Activated CD4-positive, CD25-positive, alpha-beta regulatory T cell (primary cell): ENCODE measurements around the gene COA1.
"Not testable (repeated sequence)": the region's sequence is repeated elsewhere in the genome, so short reads cannot be mapped to it uniquely, and the experiment has no call there.

ENCODE experiments used
- DNase-seq, 4 experiments: peaks; one replicate each; lab custom pipeline; 2025; lab: John Stamatoyannopoulos, UW

The COA1 gene

DNA sequence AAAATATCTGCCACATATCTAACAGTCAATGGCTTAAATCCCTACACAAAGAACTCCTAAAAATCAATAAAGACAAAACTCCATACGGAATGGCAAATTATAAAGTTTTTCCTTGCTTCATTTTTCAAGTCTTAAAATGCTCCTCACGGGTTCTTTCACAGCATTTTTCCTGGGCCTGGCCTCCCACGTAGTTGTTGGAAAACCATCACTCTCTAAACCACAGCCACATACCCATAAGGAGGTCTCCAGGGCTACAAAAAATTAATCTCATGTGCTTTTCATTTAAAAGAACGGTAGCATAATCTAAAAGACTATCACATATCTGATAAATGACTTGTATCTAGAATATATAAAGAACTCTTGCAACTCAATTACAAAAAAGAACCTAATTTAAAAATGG is 2.9 kb downstream of the COA1 start:
- no peak for DNase-seq

DNA sequence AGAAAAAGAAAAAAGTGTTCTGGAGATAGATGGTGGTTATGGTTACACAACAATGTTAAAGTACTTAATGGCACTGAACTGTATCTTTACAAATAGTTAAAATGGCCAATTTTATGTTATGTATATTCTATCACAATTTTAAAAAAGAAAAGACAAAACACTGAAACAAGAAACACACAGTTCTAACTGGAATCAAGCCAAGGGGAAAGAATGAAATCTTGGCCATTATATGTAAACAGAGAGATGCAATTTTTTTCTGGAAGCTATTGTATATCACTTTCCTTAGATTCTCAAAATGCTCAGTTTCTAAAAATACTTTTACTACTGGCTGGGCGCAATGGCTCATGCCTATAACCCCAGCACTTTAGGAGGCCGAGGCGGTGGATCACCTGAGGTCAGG is 4.1 kb downstream of the COA1 start:
- no peak for DNase-seq

DNA sequence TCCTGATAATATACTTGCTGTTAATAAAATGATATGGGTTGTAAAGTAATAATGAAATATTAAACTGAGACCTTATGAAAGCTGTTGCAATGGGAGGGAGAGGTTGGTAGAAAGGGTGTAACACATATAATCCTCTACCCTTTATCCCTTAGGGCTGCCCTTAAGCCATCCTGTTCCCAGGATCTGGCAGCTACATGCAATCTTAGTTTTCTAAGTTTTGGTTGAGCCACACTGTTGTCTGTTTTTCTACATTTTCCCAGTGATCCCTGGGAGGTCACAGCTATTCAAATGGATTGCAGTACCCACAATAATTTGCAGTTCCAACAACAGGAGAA is 6.3 kb downstream of the COA1 start:
- DNase-seq: no peak

DNA sequence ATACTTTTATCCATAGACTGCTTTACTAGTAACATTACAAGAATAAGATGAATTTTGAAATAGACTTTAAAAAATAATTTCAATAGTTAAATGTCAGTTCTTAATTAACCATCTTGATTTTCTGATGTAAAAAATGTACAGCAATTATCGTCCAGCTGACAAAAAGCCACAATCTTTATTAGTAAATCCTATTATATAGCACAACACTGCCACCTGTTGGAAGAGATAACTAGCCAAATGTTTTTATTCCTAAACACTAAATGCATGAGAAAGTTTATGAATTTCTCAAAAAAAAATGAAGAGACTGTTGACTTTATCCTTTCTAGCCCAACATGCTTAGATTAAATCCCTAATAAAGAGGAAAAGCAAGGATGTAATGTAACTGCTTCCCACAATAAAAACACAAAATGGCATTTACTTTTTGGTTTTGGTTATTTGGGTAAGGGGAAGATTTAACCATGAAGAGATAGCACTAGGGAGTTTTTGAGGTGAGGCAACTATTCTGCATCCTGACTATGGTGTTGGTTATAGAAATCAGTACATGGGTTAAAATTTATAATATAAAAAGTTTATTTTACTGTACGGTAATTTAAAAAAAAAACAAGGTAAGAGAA is 8.0 kb downstream of the COA1 start:
- no peak for DNase-seq

DNA sequence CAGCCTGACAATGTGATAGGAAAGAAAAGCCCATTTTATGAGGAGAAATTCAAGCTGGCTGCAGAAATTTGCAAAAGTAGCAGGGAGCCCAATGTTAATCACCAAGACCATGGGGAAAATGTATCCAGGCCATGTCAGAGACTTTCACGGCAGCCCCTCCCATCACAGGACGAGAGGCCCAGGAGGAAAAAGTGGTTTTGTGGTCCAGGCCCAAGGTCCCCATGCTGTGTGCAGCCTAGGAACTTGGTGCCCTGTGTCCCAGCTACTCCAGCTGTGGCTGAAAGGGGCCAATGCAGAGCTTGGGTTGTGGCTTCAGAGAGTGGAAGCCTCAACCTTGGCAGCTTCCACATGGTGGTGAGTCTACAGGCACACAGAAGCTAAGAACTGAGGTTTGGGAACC is 12.7 kb downstream of the COA1 start:
- no peak for DNase-seq

DNA sequence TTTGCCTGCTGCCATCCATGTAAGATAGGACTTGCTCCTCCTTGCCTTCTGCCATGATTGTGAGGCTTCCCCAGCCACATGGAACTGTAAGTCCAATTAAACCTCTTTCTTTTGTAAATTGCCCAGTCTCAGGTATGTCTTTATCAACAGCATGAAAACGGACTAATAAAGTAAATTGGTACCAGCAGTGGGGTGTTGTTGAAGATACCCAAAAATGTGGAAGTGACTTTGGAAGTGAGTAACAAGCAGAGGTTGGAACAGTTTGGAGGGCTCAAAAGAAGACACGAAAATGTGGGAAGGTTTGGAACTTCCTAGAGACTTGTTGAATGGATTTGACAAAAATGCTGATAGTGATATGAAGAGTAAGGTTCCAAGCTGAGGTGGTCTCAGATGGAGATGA is 13.4 kb downstream of the COA1 start:
- not testable (repeated sequence) for DNase-seq

DNA sequence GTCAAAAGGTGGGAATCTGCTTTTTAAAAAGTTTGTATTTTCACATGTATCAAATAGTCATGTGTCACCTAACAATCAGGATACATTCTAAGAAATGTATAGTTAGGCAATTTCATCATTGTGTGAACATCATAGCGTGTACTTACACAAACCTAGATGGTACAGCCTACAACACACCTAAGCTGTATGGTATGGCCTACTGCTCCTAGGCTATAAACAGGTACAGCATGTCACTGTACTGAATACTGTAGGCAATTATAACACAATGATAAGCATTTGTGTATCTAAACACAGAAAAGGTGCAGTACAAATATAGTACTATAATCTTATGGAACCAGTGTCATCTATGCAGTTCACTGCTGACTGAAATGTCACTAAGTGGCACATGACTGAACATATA is 17.8 kb downstream of the COA1 start:
- DNase-seq: no peak

DNA sequence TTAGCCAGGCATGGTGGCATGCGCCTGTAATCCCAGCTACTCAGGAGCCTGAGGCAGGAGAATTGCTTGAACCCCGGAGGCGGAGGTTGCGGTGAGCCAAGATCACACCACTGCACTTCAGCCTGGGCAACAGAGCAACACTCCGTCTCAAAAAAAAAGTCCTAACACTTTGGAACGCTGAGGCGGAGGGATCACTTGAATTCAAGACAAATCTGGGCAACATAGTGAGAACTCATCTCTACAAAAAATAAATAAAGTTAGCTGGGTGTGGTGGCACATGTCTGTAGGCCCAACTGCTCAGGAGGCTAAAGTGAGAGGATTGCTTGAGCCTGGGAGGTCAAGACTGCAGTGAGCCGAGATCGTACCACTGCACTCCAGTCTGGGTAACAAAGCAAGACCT is 21.3 kb downstream of the COA1 start:
- DNase-seq: not testable (repeated sequence)

DNA sequence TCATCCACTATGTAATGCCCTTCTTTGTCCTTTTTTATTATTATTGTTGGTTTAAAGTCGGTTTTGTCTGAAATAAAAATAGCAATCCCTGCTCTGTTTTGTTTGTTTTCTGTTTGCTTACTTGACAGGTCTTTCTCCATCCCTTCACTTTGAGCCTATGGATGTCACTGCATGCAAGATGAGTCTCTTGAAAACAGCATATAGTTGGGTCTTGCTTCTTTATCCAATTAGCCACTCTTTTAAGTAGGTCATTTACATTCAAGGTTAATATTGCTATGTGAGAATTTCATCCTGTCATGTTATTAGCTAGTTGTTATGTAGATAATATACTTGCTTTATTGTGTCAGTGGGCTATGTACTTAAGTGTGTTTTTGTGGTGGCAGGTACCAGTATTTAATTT is 25.8 kb downstream of the COA1 start:
- no peak for DNase-seq

DNA sequence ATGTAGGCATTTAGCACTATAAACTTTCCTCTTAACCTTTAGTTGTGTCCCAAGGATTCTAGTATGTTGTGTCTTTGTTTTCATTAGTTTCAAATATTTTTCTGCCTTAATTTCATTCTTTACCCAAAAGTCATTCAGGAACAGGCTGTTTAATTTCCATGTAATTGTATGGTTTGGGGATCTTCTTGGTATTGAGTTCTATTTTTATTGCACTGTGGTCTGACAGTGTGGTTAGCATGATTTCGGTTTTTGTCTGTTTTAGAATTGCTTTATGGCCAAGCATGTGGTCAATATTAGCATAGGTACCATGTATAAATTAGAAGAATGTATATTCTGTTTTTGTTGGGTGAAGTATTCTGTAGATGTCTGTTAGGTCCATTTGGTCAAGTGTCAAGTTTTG is 26.3 kb downstream of the COA1 start:
- no peak for DNase-seq

DNA sequence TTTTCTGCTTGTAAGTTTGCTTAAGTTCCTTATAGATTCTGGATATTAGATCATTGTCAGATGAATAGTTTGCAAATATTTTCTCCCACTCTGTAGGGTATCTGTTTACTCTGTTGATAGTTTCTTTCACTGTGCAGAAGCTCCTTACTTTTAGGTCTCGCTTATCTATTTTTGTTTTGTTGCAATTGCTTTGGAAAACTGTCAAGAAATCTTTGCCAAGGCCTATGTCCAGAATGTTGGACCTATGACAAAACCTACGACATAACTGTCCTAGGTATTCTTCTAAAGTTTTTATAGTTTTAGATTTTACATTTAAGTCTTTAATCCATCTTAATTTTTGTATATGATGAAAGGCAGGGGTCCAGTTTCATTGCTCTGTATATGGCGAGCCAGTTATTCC is 27.4 kb downstream of the COA1 start:
- DNase-seq: no peak

DNA sequence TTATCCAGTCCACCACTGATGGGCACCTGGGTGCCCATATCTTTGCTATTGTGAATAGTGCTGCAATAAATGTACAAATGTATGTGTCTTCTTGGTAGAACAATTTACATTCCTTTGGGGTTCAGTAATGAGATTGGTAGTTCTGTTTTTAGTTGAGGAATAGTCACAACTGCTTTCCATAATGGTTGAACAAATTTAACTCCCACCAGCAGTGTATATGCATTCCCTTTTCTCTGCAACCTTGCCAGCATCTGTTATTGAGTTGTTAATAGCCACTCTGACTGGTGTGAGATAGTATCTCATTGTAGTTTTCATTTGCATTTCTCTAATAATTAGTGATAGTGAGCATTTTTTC is 27.8 kb downstream of the COA1 start:
- no peak for DNase-seq

DNA sequence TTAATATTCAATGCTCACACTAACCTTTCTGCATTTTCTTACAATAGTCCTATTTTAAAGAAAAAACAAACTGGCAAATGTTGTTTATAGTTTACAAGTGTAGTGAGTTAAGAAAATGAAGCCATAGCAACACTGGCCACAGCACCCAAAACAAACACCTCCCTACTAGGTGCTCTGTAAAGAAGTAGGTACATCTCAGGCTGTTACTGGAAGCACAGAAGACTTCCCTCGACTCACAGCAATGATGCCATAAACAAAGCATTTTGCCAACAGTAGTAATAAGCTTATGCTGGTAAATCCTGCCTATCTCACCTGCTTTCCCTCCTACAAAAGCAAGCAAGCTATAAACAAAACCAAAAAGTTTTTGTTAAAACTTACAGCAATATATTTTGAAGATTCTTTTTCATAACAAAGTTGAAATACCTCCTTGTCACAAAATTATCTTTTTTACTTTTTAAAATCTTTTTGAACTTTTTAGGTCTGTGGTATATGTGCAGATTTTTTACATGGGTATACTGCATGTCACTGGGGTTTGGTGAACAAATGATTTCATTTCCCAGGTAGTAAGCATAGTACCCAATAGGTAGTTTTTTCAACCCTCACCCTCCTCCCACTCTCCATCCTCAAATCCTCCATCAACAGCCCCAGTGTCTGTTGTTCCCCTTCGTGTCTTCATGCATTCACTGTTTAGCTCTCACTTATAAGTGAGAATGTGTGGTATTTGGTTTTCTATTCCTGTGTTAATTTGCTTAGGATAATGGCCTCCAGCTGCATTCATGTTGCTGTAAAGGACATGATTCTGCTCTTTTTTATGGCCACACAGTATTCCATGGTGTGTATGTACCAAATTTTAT is 28.4 kb downstream of the COA1 start:
- no peak for DNase-seq

DNA sequence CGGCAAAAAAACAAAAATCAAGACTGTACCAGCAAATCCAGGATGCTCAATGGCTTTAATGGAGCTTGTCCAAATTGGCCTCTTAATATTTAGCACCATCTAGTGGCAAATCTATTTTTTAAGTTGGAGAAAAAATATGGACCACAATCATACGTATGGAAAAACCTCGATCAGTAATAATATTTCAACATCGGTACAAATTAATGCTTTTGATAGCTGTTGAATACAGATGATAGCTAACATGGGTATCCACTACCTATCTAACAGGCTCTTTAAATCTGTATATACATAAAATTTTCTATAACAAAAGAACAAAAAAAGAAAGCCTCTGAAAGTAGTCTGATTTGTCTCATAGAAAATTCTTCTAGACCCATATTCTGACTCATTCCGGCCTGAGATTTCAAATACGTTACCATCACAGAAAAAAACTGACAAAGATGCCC is 29.2 kb downstream of the COA1 start:
- DNase-seq: no peak

DNA sequence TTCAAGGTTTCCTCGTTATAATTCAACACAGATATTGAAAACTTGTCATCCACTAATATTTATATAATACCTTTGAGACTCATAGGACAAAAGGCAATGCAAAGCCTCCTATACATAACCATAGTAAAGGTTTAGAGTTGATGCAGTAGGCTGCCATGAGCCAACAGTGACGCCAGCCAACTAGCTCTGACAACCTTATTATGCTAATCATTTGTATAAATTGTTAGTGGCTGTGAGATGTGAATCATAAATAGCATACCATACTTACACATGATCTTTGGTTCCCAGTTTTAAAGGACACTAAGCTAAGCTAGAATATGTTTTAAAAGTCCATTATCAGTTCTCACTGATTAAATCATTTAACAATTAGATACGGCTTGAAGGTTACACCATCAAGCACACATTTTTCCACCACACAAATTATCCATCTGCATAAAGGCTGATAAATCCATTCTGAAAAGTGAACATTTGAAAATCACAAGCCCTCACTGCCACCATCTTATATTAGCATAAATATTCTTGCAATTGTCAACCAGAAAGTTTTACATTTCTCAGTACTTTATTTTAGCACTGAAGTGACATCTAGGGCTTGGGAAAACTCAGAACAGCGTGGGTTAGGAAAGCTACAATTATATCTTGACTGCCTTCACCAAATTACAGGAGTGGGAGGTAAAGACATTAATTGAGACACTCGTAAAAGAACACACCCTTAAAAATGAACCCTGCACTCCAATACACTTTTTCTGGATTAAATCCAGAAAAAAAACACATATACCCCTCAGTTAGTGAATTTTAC is 30.7 kb downstream of the COA1 start:
- no peak for DNase-seq

DNA sequence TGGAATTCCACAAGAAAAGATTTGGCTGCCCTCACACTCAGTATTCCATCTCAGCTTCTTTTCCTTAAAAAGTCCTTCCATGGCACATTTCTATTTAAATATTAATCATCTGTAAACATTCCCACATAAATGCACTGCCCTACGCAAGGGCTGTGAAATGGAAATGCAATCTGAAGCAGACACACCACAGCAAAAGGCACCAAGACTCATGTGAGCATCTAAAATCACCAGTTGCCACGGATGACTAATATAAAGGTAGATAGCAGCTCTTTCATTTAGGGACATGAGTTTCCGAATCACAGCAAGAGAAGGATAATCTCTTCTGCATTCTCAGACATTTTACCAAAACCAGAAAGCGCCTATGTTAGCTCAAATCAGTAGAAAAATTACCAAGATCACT is 31.6 kb downstream of the COA1 start:
- DNase-seq: no peak

DNA sequence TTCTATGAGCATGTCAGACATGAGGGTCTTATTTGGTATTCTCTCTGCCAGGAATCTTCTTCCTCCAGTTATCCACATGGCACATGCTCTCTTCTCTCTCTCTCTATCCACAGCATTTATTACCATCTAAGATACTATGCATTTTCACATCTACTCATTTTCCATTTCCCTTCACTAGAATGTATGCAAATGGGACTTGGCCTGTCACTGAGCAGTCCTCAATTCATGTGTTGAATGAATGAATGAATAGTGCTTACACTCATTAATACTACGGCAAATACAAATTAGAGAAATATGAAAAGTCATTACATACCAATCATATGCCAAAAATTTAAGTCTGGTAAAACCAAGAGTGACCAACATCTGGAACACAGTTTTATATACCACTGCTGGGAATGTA is 34.0 kb downstream of the COA1 start:
- DNase-seq: no peak

DNA sequence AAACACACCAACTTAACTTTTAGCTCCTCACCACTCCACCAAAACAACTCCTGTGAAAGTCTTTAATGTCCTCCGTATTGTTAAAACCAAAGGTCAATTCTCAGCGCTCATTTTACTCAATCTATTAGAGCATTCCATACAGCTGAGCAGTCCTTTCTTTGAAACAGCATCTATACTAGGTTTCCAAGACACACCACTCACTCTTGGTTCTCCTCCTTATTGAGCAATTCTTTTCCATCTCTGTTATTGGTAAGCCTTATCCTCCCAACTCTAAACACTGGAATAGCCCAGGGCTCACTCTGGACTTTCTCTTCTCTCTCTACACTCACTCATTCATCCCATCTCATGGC is 34.9 kb downstream of the COA1 start:
- no peak for DNase-seq

DNA sequence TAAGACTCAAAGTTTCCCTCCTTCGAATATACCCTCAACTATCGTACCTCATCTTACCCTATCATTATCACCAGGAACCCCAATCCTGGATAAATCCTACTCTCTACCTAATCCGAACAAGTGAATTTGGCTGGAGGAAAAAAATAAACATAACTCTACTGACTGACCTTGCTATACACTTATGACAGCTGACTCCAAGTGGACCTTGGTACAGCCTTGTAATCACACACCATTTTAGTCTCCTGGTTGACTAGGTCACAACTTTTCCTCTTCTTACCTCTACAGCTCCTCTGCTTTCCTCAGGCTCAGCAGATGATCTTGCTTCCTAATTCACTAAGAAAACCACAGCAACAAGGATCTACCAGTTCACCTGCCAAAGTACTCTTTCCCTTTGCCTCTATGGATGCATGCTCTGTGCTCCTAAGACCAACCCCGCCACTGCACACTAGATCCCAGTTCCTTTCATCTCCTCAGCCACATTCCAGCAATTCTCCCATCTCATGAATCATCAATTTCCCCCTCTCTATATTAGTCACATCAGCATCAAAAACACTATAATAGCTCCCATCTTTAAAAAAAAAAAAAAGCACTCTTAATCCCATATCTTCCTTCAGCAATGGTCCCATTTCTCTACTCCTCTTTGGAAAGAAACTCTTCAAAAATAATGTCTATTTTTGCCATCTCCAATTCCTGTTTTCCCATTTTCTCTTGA is 35.5 kb downstream of the COA1 start:
- no peak for DNase-seq

DNA sequence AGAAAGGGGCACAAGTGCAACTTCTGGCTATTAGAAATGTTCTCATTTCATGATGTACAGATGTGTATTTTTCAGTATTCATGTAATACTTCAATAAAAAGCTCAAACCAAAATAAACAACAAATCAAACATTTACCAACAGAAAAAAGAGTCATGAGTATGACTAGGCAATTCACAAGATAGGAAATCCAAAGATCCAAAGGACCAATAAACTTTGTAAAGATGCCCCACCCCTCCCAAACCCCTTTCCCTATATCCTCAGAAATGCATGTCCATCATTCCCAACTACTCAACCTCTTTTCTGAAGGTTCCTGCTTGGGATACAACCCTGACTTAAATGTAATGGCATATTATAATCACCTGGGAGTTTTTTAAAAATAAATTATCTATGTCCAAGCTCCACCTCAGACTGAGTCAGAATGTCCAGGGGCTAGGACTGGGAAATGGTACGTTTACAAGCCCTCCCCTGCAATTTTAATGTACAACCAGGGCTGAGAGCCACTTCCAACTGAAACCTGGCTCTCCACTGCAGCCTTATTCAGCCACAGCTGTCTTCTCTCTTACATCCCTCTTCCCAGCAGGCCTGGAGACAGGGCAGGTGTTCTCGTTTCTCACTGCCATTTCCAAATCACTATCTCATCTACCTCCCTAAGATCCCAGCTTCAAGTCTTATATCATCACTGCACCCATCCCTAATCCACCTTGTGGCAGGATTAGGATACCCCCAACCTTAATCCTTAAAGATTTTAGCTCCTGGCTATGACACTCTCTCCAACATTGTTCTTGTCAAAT is 36.5 kb downstream of the COA1 start:
- no peak for DNase-seq

DNA sequence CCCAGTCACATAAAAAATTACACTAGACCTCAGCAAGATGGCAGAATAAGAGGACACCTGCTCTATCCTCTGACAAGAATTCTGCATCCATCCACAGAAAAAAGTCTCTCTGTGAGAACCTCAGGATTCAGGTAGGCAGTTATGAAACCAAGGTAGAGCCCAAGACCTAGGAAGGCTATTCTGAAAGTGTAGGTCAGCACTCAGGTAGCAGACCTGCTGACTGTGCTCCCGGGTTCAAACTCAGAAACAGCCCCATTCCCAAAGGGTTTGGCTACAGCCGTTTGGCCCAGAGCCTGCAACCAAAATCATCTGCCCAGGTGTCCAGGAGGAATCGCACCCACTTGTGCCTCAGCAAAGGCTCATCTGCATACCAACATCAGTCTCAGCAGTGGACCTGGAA is 37.7 kb downstream of the COA1 start:
- DNase-seq: no peak

DNA sequence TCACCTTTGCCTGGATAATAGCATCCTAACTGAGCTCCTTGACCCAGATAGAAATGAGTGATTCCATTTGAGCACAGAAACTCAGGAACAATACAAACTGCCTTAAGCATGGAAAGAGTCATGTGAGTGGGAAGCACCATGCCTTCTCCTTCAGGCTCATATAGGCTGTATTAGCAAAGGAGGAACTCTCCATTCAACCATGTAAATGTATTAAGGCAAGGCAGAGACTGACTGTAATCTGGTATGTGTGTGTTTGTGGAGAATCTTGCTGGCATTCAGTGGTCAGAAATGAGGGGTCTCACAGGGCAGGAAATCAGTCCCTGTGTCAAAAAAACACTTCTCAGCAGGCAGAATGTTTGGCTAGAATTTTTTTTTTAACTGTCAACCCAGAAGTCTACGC is 40.2 kb downstream of the COA1 start:
- no peak for DNase-seq
